ENCODE measurements around the gene TAS2R7.
A peak's percentile ranks its signal among the peaks of the same experiment; 100 is the strongest.

DNA sequence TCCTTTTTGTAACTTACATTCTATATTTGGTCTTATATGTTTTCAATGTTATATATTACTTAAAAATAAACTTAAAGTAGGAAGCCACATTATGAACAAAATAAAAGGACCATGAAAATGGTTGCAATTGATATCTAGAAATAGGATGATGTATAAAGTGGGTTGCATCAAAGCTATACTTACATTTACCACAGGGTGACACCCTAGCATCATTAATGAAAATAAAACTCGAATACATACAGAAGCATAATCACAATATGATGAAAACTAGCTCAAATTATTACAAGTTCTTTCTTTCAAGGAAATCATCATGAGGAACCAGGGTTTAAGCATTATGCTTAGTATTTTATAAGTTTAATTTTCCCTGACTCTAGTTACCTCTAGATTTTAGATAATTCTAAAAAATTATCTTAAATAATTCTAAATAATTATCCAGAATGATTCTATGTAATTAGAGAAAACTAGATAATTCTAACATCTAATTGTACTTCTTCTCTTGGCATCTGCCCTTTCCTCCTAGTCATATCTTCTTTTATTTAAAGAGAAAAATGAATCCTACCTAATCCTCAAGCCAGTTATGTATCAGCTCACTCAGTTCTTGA lies 31.2 kb downstream of the TAS2R7 start:
- no peak for TF ChIP-seq POLR2A (IDR thresholded peaks at IDR 0.05)
- TF ChIP-seq, protein P1, sequence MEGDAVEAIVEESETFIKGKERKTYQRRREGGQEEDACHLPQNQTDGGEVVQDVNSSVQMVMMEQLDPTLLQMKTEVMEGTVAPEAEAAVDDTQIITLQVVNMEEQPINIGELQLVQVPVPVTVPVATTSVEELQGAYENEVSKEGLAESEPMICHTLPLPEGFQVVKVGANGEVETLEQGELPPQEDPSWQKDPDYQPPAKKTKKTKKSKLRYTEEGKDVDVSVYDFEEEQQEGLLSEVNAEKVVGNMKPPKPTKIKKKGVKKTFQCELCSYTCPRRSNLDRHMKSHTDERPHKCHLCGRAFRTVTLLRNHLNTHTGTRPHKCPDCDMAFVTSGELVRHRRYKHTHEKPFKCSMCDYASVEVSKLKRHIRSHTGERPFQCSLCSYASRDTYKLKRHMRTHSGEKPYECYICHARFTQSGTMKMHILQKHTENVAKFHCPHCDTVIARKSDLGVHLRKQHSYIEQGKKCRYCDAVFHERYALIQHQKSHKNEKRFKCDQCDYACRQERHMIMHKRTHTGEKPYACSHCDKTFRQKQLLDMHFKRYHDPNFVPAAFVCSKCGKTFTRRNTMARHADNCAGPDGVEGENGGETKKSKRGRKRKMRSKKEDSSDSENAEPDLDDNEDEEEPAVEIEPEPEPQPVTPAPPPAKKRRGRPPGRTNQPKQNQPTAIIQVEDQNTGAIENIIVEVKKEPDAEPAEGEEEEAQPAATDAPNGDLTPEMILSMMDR (IDR thresholded peaks at IDR 0.05) = peak; percentile 55 to 95 (median 82)
